GM21529 (cell line): ENCODE results near the gene NAXD.
A peak's percentile ranks its signal among the peaks of the same experiment; 100 is the strongest.

Experiments
- ATAC-seq: cut with Tn5 transposase; IDR thresholded peaks from one replicate; pipeline ENCODE4 v1.9.1; 2021; ENCODE audit not compliant: unreplicated experiment

NAXD gene

DNA sequence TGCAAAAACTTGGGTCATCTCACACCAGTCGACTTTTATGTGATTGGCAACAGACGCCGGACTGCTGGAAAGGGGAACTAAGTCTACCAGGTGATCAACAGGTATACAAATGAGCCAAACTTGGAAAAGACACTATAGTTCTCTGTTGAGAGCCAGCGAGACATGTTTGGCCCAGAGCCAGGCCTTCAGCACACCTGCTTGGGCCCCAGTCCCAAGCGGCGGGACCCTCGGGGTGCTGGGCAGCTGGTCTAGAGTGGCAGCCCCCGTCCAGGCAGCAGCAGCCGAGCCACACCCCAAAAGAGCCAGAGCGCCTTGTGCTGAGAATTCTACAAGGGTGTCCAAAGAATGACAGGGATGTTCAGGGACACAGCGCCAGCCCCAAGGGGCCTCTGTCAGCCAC lies 28.0 kb downstream of the NAXD start:
- no peak for ATAC-seq

DNA sequence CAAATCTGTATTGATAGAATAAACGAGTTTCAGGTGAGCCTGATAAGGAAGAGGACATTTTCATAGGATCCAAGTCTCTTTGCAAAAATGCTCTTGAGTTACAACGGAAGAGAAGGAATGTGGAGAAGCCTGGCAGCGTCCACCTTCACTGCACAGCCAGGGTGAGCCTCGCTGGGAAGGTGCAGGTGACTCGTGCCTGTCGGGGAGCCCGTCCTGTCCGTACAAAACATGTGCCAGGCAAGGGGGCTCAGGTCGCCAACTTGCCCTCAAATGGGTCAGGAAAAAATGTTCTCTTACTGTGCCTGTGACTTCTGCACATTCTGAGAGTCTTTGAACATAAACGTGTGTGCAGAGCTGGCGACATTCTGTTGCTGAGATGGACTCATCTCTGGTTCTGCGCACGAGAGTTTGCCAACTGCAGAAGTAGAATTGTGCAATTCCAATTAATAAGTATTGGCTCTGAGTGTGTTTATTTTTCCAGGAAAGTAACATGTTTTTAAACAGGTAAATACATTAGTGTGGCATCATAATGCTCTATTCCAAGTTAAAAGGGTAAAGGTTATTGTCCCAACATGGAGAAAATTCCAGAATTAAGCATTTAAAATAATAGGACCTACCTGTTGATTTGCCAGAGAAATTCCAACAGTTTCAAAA lies 28.6 kb downstream of the NAXD start:
- no peak for ATAC-seq

DNA sequence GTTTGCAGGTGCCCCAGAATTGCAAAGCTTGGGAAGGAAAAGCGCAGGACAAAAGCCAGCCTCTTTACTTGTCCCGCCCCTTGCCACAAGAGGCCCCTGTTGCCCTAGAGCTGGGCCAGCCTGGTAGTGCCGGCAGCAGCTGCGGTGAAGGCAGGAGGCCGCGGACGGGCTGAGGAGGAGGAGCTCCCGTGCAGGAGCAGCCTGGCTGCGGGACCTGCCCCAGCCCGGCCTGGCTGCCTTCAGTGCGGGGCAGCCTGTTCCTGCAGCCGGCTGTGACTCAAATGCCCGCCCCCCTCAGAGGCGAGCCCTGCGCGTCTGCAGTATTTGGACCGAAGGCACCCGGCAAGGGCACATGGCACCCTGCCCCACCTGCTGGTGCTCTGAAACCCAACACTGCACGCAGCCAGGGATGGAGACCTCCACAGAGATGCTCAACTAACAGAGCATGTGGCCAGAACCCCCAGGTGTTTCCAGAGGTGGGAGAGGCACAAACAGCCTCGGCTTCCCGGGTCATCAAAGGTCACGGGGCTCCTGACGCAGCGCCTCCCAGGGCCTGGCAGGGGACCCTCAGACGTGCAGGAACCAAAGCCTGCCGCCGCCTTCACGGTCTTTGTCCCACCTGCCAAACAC lies 29.7 kb downstream of the NAXD start:
- ATAC-seq = peak; percentile 81

DNA sequence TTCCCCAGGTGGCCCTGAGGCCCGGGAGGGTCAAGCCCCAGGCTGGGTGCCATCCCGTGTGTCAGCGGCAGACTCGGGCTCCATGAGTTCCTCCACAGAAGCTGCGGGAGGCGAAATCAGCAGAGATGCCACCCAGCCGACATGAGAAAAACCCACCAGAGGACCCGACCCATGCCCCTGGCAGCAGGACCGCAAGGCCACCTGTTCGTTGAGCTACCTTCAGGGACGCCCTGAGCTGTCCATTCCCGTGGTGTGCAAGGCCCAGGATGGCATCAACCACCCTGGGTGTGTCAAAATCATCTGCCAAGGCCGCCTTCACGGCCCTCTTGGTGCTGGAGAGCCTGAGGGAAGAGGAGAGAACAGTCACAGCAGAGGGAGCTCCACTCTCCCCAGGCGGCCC lies 30.4 kb downstream of the NAXD start:
- no peak for ATAC-seq

DNA sequence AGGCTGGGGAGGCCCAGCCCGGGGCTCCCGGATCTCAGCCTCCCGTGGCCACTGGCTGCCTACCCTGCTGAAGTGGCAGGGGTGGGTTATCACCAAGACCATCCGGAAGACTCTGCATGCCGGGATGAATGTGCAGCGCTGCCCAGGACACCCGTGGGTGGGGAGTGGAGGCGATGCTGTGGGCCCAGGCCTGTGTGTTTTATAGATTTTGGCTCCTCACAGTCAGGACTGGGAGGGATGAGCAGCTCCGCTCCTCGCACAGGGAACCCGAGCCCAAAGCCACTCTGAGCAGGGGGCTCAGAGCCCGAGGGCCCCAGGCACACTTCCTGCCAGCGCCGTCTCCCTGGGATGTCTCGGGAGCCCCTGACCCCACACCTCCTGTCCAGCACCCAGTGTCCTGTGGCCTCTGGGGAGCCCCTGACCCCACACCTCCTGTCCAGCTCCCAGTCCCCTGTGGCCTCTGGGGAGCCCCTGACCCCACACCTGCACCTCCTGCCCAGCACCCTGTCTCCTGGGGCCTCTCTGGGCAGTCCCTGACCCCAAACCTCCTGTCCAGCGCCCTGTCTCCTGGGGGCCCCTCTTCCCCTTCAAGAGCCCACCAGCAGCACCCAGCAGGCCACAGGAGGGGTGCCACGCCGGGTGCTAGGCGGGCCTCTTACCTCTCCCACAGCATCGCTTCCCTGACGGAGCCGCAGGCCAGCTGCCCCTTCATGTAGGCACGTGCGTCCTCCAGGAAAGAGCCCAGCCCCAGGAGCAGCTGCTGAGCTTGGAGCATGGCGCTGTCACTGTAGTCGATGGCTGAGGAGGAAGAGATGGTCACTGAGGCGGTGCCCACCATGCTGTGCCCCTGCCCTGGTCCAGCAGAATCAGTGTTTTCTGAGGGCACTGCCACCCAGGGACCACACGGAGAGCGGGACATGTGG lies 31.4 kb downstream of the NAXD start:
- no peak for ATAC-seq

- ATAC-seq = no peak
Observed at GRCh38 chr13:110647365-110647737, 32.0 kb downstream of the NAXD start.

DNA sequence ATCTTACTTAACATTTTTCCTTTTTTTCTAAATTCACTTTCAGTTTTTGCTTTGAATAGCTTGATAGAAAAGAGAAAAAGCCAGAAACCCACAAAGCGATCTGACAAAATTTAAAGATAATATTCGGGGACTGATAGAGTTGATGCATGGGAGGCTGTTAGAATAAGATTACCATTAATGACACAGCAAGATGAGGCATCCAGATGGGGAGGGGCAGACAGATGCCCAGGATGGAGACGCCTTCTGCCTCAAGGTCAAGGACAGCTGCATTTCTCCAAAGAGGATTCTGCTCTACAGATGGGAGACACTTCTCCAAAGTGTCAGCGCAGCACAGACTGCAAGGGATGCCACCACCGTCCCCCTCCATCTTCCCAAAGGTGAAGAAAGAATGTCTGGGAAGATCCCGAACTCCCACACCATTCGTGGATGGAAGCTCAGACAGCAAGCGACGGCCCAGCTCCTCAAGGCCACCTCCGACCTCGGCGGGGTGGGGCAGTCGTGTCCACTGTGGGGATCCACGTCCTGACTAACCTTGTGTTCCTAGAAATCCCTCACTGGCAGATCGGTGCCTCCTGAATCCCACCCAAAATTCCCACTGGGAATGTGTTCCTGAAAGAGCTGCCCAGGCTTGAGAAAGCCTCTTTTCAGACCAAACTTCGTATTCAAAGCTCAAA lies 32.9 kb downstream of the NAXD start:
- no peak for ATAC-seq

DNA sequence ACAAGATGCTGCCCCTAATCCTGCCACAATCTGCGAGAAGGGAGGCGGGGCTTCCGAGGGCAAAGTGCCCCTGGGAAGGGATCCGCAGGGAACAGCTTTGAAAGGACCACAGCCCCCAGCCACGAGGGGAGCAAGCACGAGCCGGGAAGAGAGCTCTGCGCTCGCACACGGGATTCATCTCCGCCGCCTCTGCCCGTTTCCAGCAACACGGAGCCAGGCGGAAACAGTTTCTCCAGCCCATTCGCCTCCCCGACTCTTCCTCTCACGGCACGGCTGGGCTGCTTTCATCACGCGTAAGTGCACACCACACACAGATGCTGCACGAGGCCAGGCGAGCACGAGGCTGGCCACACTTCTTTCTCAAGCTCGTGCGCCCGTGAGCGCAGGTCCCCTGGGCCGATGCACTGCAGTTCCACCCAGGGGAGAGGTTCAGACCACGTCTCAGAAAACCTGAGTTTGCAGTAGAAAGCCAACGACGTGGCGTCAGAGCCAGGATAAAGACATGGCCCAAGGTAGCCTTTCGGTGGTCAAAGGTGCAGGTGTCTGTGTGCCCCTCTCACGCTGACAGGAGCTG lies 33.6 kb downstream of the NAXD start:
- no peak for ATAC-seq

DNA sequence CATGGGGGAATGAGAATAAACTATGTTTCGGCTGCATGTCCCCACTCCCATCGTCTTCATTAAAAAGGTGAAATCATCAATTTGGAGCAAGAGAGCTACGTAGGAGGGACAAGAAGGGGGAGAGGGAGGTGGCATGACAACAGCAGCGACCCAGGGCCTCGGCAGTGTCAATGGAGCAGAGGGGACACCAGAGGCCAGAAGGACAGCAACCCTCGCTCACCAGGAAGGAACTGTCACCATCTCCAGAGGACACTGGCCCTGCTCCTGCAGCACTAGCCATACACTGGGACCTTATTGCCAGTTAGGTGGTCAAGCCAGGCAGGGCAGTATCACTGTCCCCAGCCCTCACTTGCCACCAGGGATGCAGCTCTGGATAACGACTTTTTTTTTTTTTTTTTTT lies 34.2 kb downstream of the NAXD start:
- no peak for ATAC-seq

DNA sequence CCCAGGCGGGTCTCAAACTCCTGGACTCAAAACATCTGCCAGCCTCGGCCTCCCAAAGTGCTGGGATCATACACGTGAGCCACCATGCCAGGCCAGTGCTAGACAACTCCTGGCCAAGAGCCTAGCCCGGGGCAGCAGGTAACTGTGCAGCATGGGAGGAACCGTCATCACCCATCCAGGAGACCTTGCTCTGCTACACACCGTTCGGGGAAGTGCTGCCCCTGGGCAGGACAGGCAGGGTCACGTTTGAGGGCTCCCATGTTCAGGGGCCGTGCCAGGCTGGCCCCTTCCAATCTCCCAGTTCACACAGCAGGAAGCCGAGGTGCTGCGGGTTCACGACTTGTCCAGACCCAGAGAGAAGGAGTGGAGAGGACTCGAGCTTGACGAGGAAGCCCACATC lies 35.1 kb downstream of the NAXD start:
- no peak for ATAC-seq

DNA sequence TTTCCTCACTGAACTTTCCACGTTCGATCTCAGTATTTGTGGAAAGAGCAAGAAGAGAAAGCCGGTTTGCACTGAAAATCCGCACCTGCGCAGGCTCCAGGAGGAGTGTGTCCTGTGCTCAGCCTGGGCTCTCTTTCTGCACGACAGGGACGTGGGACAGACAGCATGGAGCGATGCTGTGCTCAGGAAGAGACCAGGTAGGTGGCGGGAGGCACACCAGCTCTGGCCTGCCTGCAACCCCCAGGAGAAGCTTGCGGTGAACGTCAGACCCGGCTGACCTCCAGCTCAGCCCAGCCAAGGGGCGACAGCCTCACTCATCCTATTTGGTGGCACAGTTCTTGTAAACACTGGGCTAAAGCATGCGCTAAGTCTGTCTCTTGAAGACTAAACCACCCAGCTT lies 35.9 kb downstream of the NAXD start:
- ATAC-seq = no peak

DNA sequence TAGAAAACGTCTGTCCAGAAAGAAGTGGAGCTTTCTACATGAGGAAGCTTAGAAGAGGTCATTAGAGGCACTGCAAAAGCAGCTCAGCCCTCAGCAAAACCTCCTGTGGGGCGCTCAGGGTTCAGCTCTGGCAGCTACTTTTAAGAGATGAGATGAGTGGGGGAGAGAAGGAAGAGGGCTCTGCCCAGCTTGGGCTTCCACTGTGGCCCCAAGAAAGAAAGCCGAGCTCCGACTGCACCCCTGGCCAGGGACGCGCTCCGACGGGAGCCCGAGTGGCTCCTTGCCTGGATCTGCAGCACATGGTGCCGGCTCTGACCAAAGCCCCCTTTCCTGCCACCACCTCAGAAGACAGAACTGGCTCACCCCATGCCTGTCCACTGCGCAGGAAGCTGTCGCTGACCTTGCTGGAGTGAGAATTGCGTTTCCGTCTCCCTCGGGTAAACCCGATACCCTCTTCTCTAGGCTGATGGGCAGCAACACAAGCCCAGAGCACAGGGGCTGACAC lies 36.4 kb downstream of the NAXD start:
- no peak for ATAC-seq

DNA sequence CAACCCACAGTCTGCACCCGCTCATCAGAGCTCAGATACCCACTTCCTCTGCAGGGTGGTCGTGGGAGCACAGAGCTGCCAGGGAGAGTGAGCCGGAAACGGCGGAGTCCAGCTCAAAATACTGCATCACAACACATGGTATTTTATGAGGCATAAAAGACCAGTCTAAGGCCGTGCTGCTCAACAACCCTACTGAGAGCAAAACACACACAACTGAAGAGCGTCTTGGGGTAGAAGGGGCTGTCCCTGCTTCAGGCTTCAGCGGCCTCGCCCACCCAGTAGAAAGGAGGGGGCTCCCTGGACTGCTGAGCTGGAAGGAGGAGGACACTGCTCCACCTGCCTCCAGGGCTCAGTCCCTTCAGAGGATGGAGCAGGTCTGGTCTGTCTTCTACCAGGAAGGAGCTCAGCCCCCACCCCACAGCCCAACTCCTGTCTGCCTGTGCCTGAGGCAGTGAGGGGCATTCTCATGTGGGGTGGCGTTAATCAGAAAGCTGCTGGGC lies 36.9 kb downstream of the NAXD start:
- ATAC-seq = no peak

- no peak for ATAC-seq
Observed at GRCh38 chr13:110652764-110653163, 37.4 kb downstream of the NAXD start.

DNA sequence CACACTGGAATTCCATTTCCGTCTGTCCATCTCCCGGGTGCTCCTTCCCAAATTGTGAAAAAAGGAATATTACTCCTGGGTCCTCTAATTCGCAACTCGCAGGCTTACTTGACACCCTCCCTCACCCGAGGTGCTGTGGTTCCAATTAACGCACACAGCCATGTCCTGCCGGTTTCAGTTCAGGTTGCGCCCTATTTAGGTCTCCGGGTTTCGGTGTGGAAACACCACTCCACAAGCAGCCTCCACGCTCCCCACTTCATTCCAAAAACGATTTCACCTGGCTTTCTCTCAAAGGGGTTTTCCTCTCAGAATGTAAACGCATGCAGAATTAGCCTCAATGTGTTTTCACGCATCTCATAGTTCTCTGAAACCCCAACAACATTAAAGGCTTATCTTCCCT lies 37.9 kb downstream of the NAXD start:
- ATAC-seq = no peak

- no peak for ATAC-seq
Observed at GRCh38 chr13:110653851-110654250, 38.5 kb downstream of the NAXD start.

GRCh38 chr13:110657196-110657595 lies 41.9 kb downstream of the NAXD start:
- no peak for ATAC-seq

GRCh38 chr13:110658218-110658911 lies 43.0 kb downstream of the NAXD start:
- ATAC-seq = peak; percentile 92

DNA sequence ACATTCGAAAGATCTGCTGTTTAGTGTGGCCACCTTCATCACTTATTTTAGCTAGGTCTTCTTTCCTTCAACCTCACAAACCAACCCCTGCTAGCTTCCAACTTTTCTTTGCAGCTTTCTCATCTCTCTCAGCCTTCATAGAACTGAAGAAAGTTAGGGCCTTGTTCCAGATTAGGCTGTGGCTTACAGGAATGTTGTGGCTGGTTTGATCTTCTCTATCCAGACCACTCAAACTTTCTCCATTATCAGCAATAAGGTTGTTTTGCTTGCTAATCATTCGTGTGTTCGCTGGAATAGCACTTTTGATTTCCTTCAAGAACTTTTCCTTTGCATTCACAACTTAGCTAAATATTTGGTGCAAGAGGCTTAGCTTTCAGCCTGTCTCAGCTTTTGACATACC lies 45.9 kb downstream of the NAXD start:
- no peak for ATAC-seq

- no peak for ATAC-seq
Observed at GRCh38 chr13:110662091-110662490, 46.7 kb downstream of the NAXD start.
